ENCODE data around the gene EFCAB6.

The EFCAB6 gene

GRCh38 chr22:43643387-43643786 lies 168.7 kb downstream of the EFCAB6 start:
- Histone ChIP-seq H3K36me3 (replicated peaks) (no peaks in the 10 kb centered on the region), H3K4me3 (ENCODE audit: low read depth, low read length) (no peak overlapping the region), H3K27me3 (replicated peaks) (no peaks in the 10 kb centered on the region), H3K27ac (no peak overlapping the region)
- TF ChIP-seq CTCF (IDR thresholded peaks at IDR 0.05; ENCODE audit: low read depth, low read length, missing control alignments), result no peak
- in situ Hi-C loops (cut with HindIII; ENCODE audit: low pct_ligation_motif_present, low sequenced_read_pairs), result no loop called here
- DNase-seq, result no peak

GRCh38 chr22:43642319-43643206 lies 169.5 kb downstream of the EFCAB6 start:
- no peak overlapping the region for H3K4me3 ChIP-seq (ENCODE audit: low read depth, low read length)
- no peak for TF ChIP-seq CTCF (IDR thresholded peaks at IDR 0.05; ENCODE audit: low read depth, low read length, missing control alignments)
- H3K27me3 ChIP-seq (replicated peaks), result no peaks in the 10 kb centered on the region
- no peak for DNase-seq
- no peak overlapping the region for H3K27ac ChIP-seq
- in situ Hi-C loops (cut with HindIII; ENCODE audit: low pct_ligation_motif_present, low sequenced_read_pairs), result no loop called here
- H3K36me3 ChIP-seq (replicated peaks), result no peaks in the 10 kb centered on the region

GRCh38 chr22:43639228-43639948 lies 172.7 kb downstream of the EFCAB6 start:
- Histone ChIP-seq H3K36me3 (replicated peaks) (no peaks in the 10 kb centered on the region), H3K27ac (no peak overlapping the region), H3K27me3 (replicated peaks) (no peaks in the 10 kb centered on the region), H3K4me3 (ENCODE audit: low read depth, low read length) (no peak overlapping the region)
- DNase-seq, result no peak
- in situ Hi-C loops (cut with HindIII; ENCODE audit: low pct_ligation_motif_present, low sequenced_read_pairs), result no loop called here
- no peak for TF ChIP-seq CTCF (IDR thresholded peaks at IDR 0.05; ENCODE audit: low read depth, low read length, missing control alignments)

- in situ Hi-C loops (cut with HindIII; ENCODE audit: low pct_ligation_motif_present, low sequenced_read_pairs), result no loop called here
- Histone ChIP-seq H3K27me3 (replicated peaks) (no peaks in the 10 kb centered on the region), H3K4me3 (ENCODE audit: low read depth, low read length) (no peak overlapping the region), H3K27ac (no peak overlapping the region), H3K36me3 (replicated peaks) (no peaks in the 10 kb centered on the region)
- no peak for TF ChIP-seq CTCF (IDR thresholded peaks at IDR 0.05; ENCODE audit: low read depth, low read length, missing control alignments)
- no peak for DNase-seq
Measured at GRCh38 chr22:43637275-43638260, 174.5 kb downstream of the EFCAB6 start.

GRCh38 chr22:43636086-43636485 lies 176.0 kb downstream of the EFCAB6 start:
- no peak for TF ChIP-seq CTCF (IDR thresholded peaks at IDR 0.05; ENCODE audit: low read depth, low read length, missing control alignments)
- H3K27me3 ChIP-seq (replicated peaks), result no peaks in the 10 kb centered on the region
- no peak overlapping the region for H3K4me3 ChIP-seq (ENCODE audit: low read depth, low read length)
- in situ Hi-C loops (cut with HindIII; ENCODE audit: low pct_ligation_motif_present, low sequenced_read_pairs), result no loop called here
- no peak overlapping the region for H3K27ac ChIP-seq
- no peaks in the 10 kb centered on the region for H3K36me3 ChIP-seq (replicated peaks)
- no peak for DNase-seq
